Measurements from ENCODE around the gene PCNP. TPM values are rescaled to one million over a fixed set of nuclear protein-coding genes. Genes with fewer than 3 reads are reported as not detected.

Gene PCNP
- total RNA-seq, 1 donor from 2014 or later: 163 TPM

DNA sequence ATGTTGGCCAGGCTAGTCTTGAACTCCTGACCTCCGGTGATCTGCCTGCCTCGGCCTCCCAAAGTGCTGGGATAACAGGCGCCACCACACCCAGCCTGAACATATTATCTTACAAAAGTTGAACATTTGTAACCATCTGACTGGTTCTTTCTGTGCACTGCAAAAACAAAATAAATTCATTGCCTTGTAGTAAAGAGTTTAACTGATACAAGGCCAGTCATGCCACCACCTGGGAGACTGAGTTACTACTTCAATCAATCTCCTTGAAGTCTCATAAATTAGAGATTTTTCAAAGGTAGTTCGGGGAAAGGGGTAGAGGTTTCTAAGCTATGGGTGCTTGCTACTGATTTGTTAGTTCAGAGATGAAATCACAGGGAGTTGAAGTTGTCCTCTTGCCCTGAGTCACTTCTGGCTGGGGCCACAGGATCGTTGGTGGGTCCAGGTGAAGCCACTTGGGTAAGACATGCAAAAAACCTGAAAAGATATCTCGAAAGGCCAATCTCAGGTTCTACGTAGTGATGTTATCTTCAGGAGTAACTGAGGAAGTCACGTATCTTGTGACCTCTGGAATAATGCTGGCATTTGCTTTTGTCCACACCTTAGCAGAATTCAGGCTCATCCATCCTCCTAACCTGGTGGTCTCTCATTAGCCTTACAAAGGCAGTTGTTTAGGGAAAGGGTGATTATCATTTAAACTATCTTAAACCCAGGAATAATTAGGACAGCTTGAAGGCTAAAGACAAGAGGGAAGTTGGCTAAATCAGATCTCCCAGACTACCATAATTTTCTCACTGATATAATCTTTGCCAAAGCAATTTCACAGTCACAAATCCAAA, 69.2 kb downstream of the PCNP start:
- DNase-seq (ENCODE audit: extremely low spot score, unreplicated experiment): no peak
- Mint-ChIP-seq H3K27me3 (no peaks in the 10 kb centered on the region), H3K4me1 (ENCODE audit: unreplicated experiment) (no peaks in the 10 kb centered on the region), H3K9me3 (no peaks in the 10 kb centered on the region), H3K27ac (no peak overlapping the region), H3K36me3 (no peaks in the 10 kb centered on the region), H3K4me3 (no peak overlapping the region)
- TF ChIP-seq CTCF (conservative IDR thresholded peaks at IDR 0.05): no peak

Other genes starting within 250 kb of the PCNP start
- gene SENP7, start 61.0 kb upstream of the PCNP start, total RNA-seq (ENCODE audit: low replicate concordance): 20.1 and 33.6 TPM in 2 replicates
- 28.5 and 31.9 TPM in 2 replicates for gene TRMT10C, start 12.3 kb upstream of the PCNP start, total RNA-seq (ENCODE audit: low replicate concordance)
- gene ZBTB11, start 103.0 kb downstream of the PCNP start, total RNA-seq (ENCODE audit: low replicate concordance): 15.4 and 18.4 TPM in 2 replicates
- gene RPL24, start 112.5 kb downstream of the PCNP start, total RNA-seq (ENCODE audit: low replicate concordance): 1,197 and 1,373 TPM in 2 replicates
- 11.3 and 24.2 TPM in 2 replicates for gene CEP97, start 150.4 kb downstream of the PCNP start, total RNA-seq (ENCODE audit: low replicate concordance)
- 3.8 and 12.5 TPM in 2 replicates for gene NXPE3, start 205.0 kb downstream of the PCNP start, total RNA-seq (ENCODE audit: low replicate concordance)

Data from type B pancreatic cell (in vitro differentiated cells).